ENCODE measurements around the gene SERPINA5.
"Not testable (repeated sequence)": the region's sequence is repeated elsewhere in the genome, so short reads cannot be mapped to it uniquely, and the experiment has no call there.

Gene SERPINA5

DNA sequence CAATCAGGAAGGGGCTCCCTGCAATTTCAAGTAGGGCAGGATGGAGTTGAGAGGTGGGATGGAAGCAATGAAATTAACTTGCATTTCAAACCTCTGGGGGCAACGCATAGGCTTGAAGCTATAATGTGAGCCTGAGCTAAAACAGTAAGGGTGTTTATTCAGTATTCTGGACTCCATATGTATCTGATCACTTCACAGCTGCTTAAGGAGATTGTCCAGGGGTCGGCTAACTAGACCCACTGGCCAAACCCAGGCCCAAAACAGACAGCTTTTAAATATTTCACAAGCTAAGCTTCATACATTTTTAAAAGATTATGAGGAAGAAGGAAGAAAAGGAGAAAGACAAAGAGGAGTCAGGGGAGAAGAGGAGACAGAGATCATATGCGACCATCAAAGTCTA, 24.1 kb downstream of the SERPINA5 start:
- H3K9me3 ChIP-seq, result no peaks in the 10 kb centered on the region

GRCh38 chr14:94608966-94609365, 27.7 kb downstream of the SERPINA5 start:
- not testable (repeated sequence) for H3K27ac ChIP-seq; H3K27me3 ChIP-seq; H3K4me3 ChIP-seq (ENCODE audit: low read depth in 1 of 2, low read length in 1 of 2); H3K36me3 ChIP-seq; H3K9me3 ChIP-seq; H3K4me1 ChIP-seq (ENCODE audit: control insufficient read depth in 1 of 2, insufficient read depth in 1 of 2, low read depth in 1 of 2, low read length in 1 of 2)

More for the DNA sequence above, 24.1 kb downstream of the SERPINA5 start:
- Histone ChIP-seq H3K4me1 (ENCODE audit: control insufficient read depth in 1 of 2, insufficient read depth in 1 of 2, low read depth in 1 of 2, low read length in 1 of 2) (no peaks in the 10 kb centered on the region), H3K36me3 (no peaks in the 10 kb centered on the region), H3K4me3 (ENCODE audit: low read depth in 1 of 2, low read length in 1 of 2) (no peak overlapping the region), H3K27ac (no peak overlapping the region), H3K27me3 (no peaks in the 10 kb centered on the region)
- TF ChIP-seq CTCF (IDR thresholded peaks at IDR 0.05), result no peak

- Histone ChIP-seq H3K4me3 (ENCODE audit: low read depth in 1 of 2, low read length in 1 of 2) (no peak overlapping the region), H3K4me1 (ENCODE audit: control insufficient read depth in 1 of 2, insufficient read depth in 1 of 2, low read depth in 1 of 2, low read length in 1 of 2) (no peaks in the 10 kb centered on the region), H3K9me3 (no peaks in the 10 kb centered on the region), H3K36me3 (no peaks in the 10 kb centered on the region), H3K27ac (no peak overlapping the region), H3K27me3 (no peaks in the 10 kb centered on the region)
- TF ChIP-seq CTCF (IDR thresholded peaks at IDR 0.05), result no peak
These were observed 30.0 kb downstream of the SERPINA5 start for GRCh38 chr14:94611179-94611578.

GRCh38 chr14:94612174-94612573, 30.9 kb downstream of the SERPINA5 start, which contains the start of gene SERPINA3:
TSS of gene SERPINA3 (plus strand) at chr14:94612391. CDS start at chr14:94614442, 2,051 bp downstream.
- Histone ChIP-seq H3K4me1 (ENCODE audit: control insufficient read depth in 1 of 2, insufficient read depth in 1 of 2, low read depth in 1 of 2, low read length in 1 of 2) (no peaks in the 10 kb centered on the region), H3K27ac (no peak within 1 kb of the TSS), H3K36me3 (no peaks in the 10 kb centered on the region), H3K27me3 (no peaks in the 10 kb centered on the region), H3K9me3 (no peaks in the 10 kb centered on the region), H3K4me3 (ENCODE audit: low read depth in 1 of 2, low read length in 1 of 2) (no peak within 1 kb of the TSS)
- TF ChIP-seq CTCF (IDR thresholded peaks at IDR 0.05), result no peak

GRCh38 chr14:94612580-94613554, 31.6 kb downstream of the SERPINA5 start:
- H3K36me3 ChIP-seq, result no peaks in the 10 kb centered on the region
- TF ChIP-seq CTCF (IDR thresholded peaks at IDR 0.05), result no peak
- no peak overlapping the region for H3K27ac ChIP-seq
- no peaks in the 10 kb centered on the region for H3K4me1 ChIP-seq (ENCODE audit: control insufficient read depth in 1 of 2, insufficient read depth in 1 of 2, low read depth in 1 of 2, low read length in 1 of 2)
- no peaks in the 10 kb centered on the region for H3K9me3 ChIP-seq
- H3K4me3 ChIP-seq (ENCODE audit: low read depth in 1 of 2, low read length in 1 of 2), result no peak overlapping the region
- H3K27me3 ChIP-seq, result no peaks in the 10 kb centered on the region

Data from neutrophil (primary cell).